OCI-LY3 (cell line): ENCODE measurements around the gene RSL1D1.

Source experiments
- H2AFZ ChIP-seq: fragments of 200-600, 300-600 bp; shearing (Covaris generic); 2 replicates; pipeline ENCODE4 v1.6.0; 2014; ENCODE audit warnings: antibody characterized with exemption, low read depth, low read length
- H3K27ac ChIP-seq: fragments of 200-600, 300-600 bp; sonication (generic); 2 replicates; pipeline ENCODE4 v1.5.1; 2014; ENCODE audit warnings: mild to moderate bottlenecking, low read length, moderate library complexity, mixed read lengths
- H3K27me3 ChIP-seq: fragments of 200-600, 300-600 bp; sonication (generic); 2 replicates; pipeline ENCODE4 v1.6.1; 2014; ENCODE audit warnings: low read depth, low read length, mixed read lengths
- H3K36me3 ChIP-seq: fragments of 200-600, 300-600 bp; sonication (generic); replicated peaks from 2 replicates; pipeline ENCODE3; 2014; ENCODE audit warnings: low read depth, low read length, mixed read lengths
- H3K4me1 ChIP-seq: fragments of 300-600, 200-600 bp; sonication (generic); 2 replicates; pipeline ENCODE4 v1.6.1; 2014; ENCODE audit warnings: low read length, mixed read lengths
- H3K4me2 ChIP-seq: fragments of 200-600, 300-600 bp; sonication (generic); 2 replicates; pipeline ENCODE4 v1.6.1; 2014; ENCODE audit warnings: low read length, mixed read lengths
- H3K4me3 ChIP-seq: fragments of 300-600, 200-600 bp; sonication (generic); 2 replicates; pipeline ENCODE4 v1.5.1; 2014; ENCODE audit warnings: antibody characterized with exemption, mild to moderate bottlenecking, low read length, moderate library complexity
- H3K79me2 ChIP-seq: fragments of 300-600, 200-600 bp; shearing (Covaris generic); 2 replicates; pipeline ENCODE4 v1.6.1; 2014; ENCODE audit warnings: mild to moderate bottlenecking, low read length, mixed read lengths
- H3K9ac ChIP-seq: fragments of 300-600, 200-600 bp; shearing (Covaris generic); 2 replicates; pipeline ENCODE4 v1.6.0; 2014; ENCODE audit warnings: mild to moderate bottlenecking, low read length, moderate library complexity
- H3K9me3 ChIP-seq: fragments of 200-600, 300-600 bp; shearing (Covaris generic); 2 replicates; pipeline ENCODE4 v1.6.1; 2014; ENCODE audit warnings: low read length, mixed read lengths; ENCODE audit not compliant: insufficient read depth
- H4K20me1 ChIP-seq: fragments of 200-600, 300-600 bp; sonication (generic); 2 replicates; pipeline ENCODE4 v1.6.1; 2016; ENCODE audit warnings: low read length, mixed read lengths; ENCODE audit not compliant: insufficient read depth
- CTCF ChIP-seq: fragments of 200-600, 300-600 bp; sonication (generic); IDR thresholded peaks from 2 replicates; pipeline ENCODE4 v1.5.1; 2014; ENCODE audit warnings: antibody characterized with exemption, low read length, low read depth
- EZH2phosphoT487 ChIP-seq: fragments of 200-600 bp; shearing (Covaris generic); IDR thresholded peaks from 2 replicates; pipeline ENCODE4 v1.6.1; 2018; ENCODE audit warnings: antibody characterized with exemption, mixed run types, low read depth

Gene RSL1D1

GRCh38 chr16:11801481-11802021, 49.8 kb downstream of the RSL1D1 start:
- Histone ChIP-seq H3K4me2 (no peak overlapping the region), H3K27ac (no peak overlapping the region), H3K4me1 (peaks cover 21% of the 10 kb centered on the region), H2AFZ (no peak overlapping the region), H3K27me3 (no peaks in the 10 kb centered on the region), H3K9me3 (no peaks in the 10 kb centered on the region), H4K20me1 (peaks cover 24% of the 10 kb centered on the region; the same call in 1 of the 2 replicates), H3K36me3 (peaks cover 19% of the 10 kb centered on the region), H3K79me2 (peaks cover 44% of the 10 kb centered on the region), H3K9ac (no peak overlapping the region), H3K4me3 (no peak overlapping the region)
- TF ChIP-seq EZH2phosphoT487 = no peak
- no peak for TF ChIP-seq CTCF

GRCh38 chr16:11800382-11800718, 51.0 kb downstream of the RSL1D1 start:
- Histone ChIP-seq H3K27ac (no peak overlapping the region), H2AFZ (no peak overlapping the region), H3K9ac (no peak overlapping the region), H3K4me3 (peak overlapping the region; percentile 92; the same call in 1 of the 2 replicates), H3K79me2 (peaks cover 57% of the 10 kb centered on the region), H3K4me1 (peaks cover 26% of the 10 kb centered on the region), H3K36me3 (peaks cover 21% of the 10 kb centered on the region), H3K27me3 (no peaks in the 10 kb centered on the region), H4K20me1 (peaks cover 24% of the 10 kb centered on the region; the same call in 1 of the 2 replicates), H3K9me3 (no peaks in the 10 kb centered on the region), H3K4me2 (peak overlapping the region; percentile 94)
- no peak for TF ChIP-seq CTCF
- TF ChIP-seq EZH2phosphoT487 = no peak

GRCh38 chr16:11799509-11800381, 51.6 kb downstream of the RSL1D1 start:
- Histone ChIP-seq H3K4me1 (peaks cover 32% of the 10 kb centered on the region), H3K27me3 (no peaks in the 10 kb centered on the region), H3K27ac (peak overlapping the region; percentile 16; the same call in 1 of the 2 replicates), H3K36me3 (peaks cover 26% of the 10 kb centered on the region), H3K9me3 (no peaks in the 10 kb centered on the region), H3K79me2 (peaks cover 63% of the 10 kb centered on the region), H3K9ac (peak overlapping the region; percentile 26; the same call in 1 of the 2 replicates), H3K4me3 (peak overlapping the region; percentile 92), H2AFZ (no peak overlapping the region), H3K4me2 (peak overlapping the region; percentile 94), H4K20me1 (peaks cover 28% of the 10 kb centered on the region; the same call in 1 of the 2 replicates)
- TF ChIP-seq EZH2phosphoT487 = no peak
- TF ChIP-seq CTCF = no peak

GRCh38 chr16:11799017-11799381, 52.3 kb downstream of the RSL1D1 start:
- H3K4me1 ChIP-seq = peaks cover 40% of the 10 kb centered on the region

More at GRCh38 chr16:11799017-11799381, 52.3 kb downstream of the RSL1D1 start:
- H3K9me3 ChIP-seq = no peaks in the 10 kb centered on the region
- H3K27me3 ChIP-seq = no peaks in the 10 kb centered on the region
- peak overlapping the region; percentile 94 for H3K4me2 ChIP-seq
- no peak overlapping the region for H2AFZ ChIP-seq
- peaks cover 34% of the 10 kb centered on the region; the same call in 1 of the 2 replicates for H4K20me1 ChIP-seq
- no peak for TF ChIP-seq CTCF
- no peak for TF ChIP-seq EZH2phosphoT487
- peaks cover 70% of the 10 kb centered on the region for H3K79me2 ChIP-seq
- H3K27ac ChIP-seq = peak overlapping the region; percentile 87
- peak overlapping the region; percentile 92 for H3K4me3 ChIP-seq
- peak overlapping the region; percentile 98 for H3K9ac ChIP-seq
- H3K36me3 ChIP-seq = peaks cover 34% of the 10 kb centered on the region
